Measurements from ENCODE around the gene VIT. TPM values are rescaled to one million over a fixed set of nuclear protein-coding genes. Genes with fewer than 3 reads are reported as not detected.

The VIT gene
- total RNA-seq, 1 donor from 2014 or later, result not detected

- no peak for TF ChIP-seq CTCF (IDR thresholded peaks at IDR 0.05; ENCODE audit: insufficient read depth, low read length, poor library complexity, severe bottlenecking)
- Histone ChIP-seq H3K27me3 (ENCODE audit: control insufficient read depth, insufficient read depth, low read length) (peaks cover 4% of the 10 kb centered on the region), H3K4me3 (ENCODE audit: low read depth, low read length) (no peak overlapping the region), H3K36me3 (ENCODE audit: control insufficient read depth, insufficient read depth, low read length) (no peaks in the 10 kb centered on the region)
- DNase-seq (ENCODE audit: low read depth), result no peak
Measured at GRCh38 chr2:36740061-36740460, 43.6 kb downstream of the VIT start.

- no peak for TF ChIP-seq CTCF (IDR thresholded peaks at IDR 0.05; ENCODE audit: insufficient read depth, low read length, poor library complexity, severe bottlenecking)
- no peaks in the 10 kb centered on the region for H3K36me3 ChIP-seq (ENCODE audit: control insufficient read depth, insufficient read depth, low read length)
- no peak overlapping the region for H3K4me3 ChIP-seq (ENCODE audit: low read depth, low read length)
- DNase-seq (ENCODE audit: low read depth), result no peak
- peaks cover 4% of the 10 kb centered on the region for H3K27me3 ChIP-seq (ENCODE audit: control insufficient read depth, insufficient read depth, low read length)
Measured at GRCh38 chr2:36741188-36741837, 44.8 kb downstream of the VIT start.

GRCh38 chr2:36743954-36744353 is 47.4 kb downstream of the VIT start:
- DNase-seq (ENCODE audit: low read depth), result no peak
- H3K27me3 ChIP-seq (ENCODE audit: control insufficient read depth, insufficient read depth, low read length), result peaks cover 4% of the 10 kb centered on the region
- no peak for TF ChIP-seq CTCF (IDR thresholded peaks at IDR 0.05; ENCODE audit: insufficient read depth, low read length, poor library complexity, severe bottlenecking)
- H3K36me3 ChIP-seq (ENCODE audit: control insufficient read depth, insufficient read depth, low read length), result no peaks in the 10 kb centered on the region
- no peak overlapping the region for H3K4me3 ChIP-seq (ENCODE audit: low read depth, low read length)

GRCh38 chr2:36748166-36748565 is 51.7 kb downstream of the VIT start:
- no peak for DNase-seq (ENCODE audit: low read depth)
- no peak for TF ChIP-seq CTCF (IDR thresholded peaks at IDR 0.05; ENCODE audit: insufficient read depth, low read length, poor library complexity, severe bottlenecking)
- H3K27me3 ChIP-seq (ENCODE audit: control insufficient read depth, insufficient read depth, low read length), result no peaks in the 10 kb centered on the region
- no peak overlapping the region for H3K4me3 ChIP-seq (ENCODE audit: low read depth, low read length)
- no peaks in the 10 kb centered on the region for H3K36me3 ChIP-seq (ENCODE audit: control insufficient read depth, insufficient read depth, low read length)

- no peaks in the 10 kb centered on the region for H3K27me3 ChIP-seq (ENCODE audit: control insufficient read depth, insufficient read depth, low read length)
- DNase-seq (ENCODE audit: low read depth), result no peak
- no peak for TF ChIP-seq CTCF (IDR thresholded peaks at IDR 0.05; ENCODE audit: insufficient read depth, low read length, poor library complexity, severe bottlenecking)
Measured at GRCh38 chr2:36750101-36750500, 53.6 kb downstream of the VIT start.

GRCh38 chr2:36753706-36754221 is 57.3 kb downstream of the VIT start:
- H3K36me3 ChIP-seq (ENCODE audit: control insufficient read depth, insufficient read depth, low read length), result no peaks in the 10 kb centered on the region
- no peak for TF ChIP-seq CTCF (IDR thresholded peaks at IDR 0.05; ENCODE audit: insufficient read depth, low read length, poor library complexity, severe bottlenecking)
- H3K4me3 ChIP-seq (ENCODE audit: low read depth, low read length), result no peak overlapping the region
- no peak for DNase-seq (ENCODE audit: low read depth)
- H3K27me3 ChIP-seq (ENCODE audit: control insufficient read depth, insufficient read depth, low read length), result no peaks in the 10 kb centered on the region

More at GRCh38 chr2:36750101-36750500, 53.6 kb downstream of the VIT start:
- Histone ChIP-seq H3K4me3 (ENCODE audit: low read depth, low read length) (no peak overlapping the region), H3K36me3 (ENCODE audit: control insufficient read depth, insufficient read depth, low read length) (no peaks in the 10 kb centered on the region)

All from kidney epithelial cell (primary cell).